ENCODE results near the gene ZNF780B.

The ZNF780B gene

DNA sequence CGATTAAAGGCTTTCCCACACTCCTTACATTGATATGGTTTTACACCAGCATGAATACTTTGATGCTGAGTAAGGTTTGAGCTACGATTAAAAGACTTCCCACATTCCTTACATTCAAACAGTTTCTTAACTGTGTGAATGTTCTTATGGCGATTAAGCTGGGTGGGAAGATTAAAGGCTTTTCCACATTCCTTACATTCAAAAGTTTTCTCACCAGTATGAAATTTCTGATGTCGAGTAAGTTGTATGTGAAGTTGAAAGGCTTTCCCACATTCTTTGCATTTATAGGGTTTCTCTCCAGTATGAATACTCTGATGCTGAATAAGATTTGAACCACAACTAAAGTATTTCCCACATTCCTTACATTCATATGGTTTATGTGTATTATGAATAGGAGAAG, 20.0 kb downstream of the ZNF780B start:
- no peak for DNase-seq

DNA sequence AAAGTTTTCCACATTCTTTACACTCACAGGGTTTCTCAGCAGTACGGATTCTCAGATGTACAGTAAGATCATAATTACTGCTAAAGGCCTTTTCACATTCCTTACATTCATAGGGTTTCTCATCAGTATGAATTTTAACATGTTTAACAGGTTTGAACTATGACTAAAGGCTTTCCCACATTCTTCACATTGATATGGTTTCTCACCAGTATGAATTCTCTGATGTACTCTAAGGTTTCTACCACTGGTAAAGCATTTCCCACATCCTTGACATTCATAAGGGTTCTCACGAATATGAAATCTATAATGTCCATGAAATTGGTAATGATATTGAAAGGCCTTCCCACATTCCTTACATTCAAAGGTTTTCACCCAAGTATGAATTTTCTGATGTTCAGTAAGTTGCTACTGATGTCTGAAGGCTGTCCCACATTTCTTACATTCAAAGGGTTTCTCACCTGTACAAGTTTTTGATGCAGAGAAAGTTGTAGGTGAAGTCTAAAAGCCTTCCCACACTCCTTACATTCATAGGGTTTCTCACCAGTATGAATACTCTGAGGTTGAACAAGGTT, 22.0 kb downstream of the ZNF780B start:
- DNase-seq, result no peak

DNA sequence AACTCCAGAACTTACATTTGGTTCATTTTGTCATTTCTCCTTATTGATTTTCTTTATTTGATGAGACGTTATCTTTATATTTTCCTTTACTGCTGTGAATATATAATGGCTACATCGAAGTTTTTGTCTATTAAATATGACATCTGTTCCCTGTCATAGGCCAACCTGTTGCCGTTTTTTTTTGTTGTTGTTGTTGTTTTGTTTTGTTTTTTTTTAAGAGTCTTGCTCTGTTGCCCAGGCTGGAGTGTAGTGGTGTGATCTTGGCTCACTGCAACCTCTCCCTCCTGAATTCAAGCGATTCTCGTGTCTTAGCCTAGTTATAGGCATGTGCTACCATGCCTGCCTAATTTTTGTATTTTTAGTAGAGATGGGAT, 29.4 kb downstream of the ZNF780B start:
- DNase-seq, result no peak

DNA sequence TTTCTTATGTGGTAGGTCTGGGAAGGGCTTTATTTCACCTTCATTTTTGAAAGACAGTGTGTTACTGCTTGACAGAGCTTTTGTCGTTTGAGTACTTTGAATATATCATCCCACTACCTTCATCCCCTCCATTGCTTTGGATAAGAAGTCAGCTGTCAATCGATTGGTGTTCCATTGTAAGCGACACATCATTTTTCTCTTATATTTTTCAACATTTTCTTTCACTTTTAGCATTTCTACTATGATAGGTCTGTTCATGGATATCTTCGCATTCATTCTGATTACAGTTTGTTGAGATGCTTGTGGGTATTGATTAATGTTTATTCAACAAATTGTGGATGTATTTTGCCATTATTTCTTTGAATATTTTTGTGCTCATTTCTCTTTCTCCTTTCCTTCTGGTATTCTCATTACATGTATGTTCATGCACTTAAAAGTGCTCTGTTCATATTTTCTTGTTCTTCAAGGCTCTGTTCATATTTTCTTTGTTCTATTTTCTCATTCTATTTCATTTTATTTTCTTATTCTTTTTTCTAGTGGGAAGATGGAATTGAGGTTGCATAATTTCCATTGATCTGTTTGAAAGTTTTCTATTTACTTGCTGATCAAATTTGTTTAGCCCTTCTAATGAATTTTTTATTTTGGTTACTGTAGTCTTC, 30.0 kb downstream of the ZNF780B start:
- DNase-seq, result no peak

DNA sequence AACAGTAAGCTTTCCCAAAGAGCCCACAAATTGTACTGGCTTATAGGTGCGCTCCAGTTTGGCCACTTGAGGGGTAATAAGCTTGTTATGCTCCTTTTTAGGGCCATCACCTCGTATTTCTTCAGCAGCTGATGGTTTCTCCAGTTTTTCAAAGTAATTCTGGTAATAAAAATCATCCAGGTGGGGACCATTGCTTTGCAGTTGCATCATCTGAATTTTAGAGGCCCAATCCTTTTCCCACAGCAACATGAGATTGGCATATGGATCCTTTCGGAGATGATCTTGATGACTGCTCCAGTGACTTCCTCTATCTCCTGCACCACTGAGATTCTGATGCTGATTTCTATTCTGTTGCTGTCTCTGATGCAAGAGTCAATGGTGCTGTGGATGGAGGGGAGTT, 32.1 kb downstream of the ZNF780B start:
- DNase-seq, result no peak

DNA sequence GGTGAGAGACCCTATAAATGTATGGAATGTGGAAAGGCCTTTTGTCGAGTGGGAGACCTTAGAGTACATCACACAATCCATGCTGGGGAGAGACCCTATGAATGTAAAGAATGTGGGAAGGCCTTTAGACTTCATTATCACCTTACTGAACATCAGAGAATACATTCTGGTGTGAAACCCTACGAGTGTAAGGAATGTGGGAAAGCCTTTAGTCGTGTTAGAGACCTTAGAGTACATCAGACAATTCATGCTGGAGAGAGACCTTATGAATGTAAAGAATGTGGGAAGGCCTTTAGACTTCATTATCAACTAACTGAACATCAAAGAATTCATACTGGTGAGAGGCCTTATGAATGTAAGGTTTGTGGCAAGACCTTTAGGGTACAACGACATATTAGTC, 42.0 kb downstream of the ZNF780B start:
- no peak for DNase-seq

DNA sequence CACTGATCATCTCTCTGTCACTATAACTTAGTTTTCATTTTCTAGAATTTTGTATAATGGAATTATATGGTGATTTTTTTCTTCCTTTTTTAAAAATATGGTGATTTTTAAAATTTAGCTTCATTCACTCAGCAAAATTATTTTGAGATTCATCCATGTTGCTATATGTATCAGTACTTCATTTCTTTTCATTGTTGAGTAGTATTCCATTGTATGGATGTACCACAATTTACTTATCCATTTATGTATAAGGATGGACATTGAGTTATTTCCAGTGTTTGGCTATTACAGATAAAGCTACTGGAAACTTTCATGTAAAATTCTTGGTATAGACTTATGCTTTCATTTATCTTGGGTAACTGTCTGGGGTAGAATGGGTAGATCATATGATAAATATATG, 46.4 kb downstream of the ZNF780B start:
- no peak for DNase-seq

DNA sequence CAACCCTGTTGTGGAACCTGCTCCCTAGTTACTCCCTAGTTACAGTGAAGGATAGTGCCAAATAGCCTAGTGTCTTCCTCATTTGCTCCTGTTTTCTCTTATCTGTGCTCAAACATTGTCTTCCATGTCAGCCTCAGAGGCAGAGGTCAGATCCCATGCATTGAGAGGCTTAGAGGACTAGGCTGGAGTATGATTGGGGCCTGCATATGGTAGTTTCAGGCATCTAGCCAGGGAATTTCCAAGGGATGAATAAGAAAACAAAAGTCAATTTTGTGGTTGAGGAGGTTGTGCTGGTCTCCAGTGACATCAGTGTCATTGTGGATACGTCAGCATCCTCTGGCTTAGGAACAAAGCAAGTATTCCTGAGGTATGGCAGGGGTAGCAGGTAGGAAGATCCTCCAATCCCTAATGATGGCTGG, 49.7 kb downstream of the ZNF780B start:
- DNase-seq, result peak in 2 of 3 donors; percentile 26 to 41

DNA sequence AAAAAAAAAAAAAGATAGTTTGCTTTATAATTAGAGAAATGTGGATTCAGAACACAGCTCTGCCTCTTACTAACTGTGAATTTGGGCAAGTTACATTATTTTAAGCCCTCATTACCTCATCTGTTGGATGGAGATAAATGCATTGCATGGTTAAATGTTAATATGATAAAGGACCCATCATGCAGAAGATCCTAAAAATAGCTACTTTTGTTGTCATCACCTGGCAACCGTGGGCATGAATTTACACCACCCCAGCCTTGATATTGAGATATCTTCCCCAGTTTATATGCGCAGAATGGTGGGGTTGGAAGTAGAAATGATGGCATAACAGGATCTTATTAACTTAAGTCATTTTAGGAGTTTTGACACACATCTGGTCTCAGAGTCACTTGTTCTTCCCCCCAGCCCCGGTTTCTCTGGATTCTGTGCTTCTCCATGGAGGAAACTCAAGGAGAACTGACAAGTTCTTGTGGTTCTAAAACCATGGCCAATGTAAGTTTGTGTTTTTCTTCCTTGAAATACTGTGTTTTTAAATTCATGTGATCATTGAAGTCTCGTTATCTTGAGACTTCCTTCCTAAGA, 50.2 kb downstream of the ZNF780B start:
- DNase-seq, result no peak

DNA sequence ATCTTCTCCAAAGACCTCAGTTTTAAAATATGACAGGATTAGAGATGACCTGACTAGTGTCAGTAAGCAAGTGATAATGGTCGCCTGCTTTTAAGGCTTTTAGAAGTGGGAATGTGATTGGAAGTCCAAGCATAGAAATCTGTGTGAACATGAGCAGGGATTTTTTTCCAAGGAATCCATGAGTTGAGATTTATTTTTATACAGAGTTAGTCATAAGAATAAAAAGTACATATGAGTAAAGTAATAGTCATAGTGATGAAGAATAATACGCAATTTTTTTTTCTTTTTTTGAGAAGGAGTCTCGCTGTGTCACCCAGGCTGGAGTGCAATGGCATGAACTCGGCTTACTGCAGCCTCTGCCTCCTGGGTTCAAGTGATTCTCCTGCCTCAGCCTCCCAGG, 57.5 kb downstream of the ZNF780B start:
- peak in 2 of 3 donors; percentile 13 to 38 for DNase-seq

DNA sequence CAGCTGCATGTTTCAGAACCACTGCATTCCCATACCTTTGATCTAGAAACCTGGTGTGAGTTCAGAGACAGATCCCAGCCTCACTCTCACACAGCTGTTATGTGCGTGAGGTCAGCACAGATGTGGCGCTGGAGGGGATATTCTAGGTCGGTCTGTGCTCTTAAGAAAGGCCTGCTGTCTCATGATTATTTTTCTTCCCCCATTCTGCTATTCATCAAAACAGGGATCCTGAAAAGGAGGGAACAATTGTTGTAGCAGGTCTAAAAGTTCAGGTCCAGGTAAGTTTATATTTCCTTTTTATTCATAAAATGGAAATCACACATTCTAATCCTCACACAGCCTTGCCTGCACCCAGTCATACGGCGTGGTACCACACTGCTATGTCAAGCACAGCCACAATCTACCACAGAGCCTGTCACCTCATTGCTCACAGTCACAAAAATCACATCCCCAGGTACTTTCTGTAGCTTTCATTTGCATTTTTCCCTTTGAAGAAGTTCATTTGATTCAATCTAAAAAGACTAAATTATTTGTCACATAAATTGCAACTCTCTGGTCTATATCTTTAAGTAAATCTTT, 58.3 kb downstream of the ZNF780B start:
- no peak for DNase-seq

DNA sequence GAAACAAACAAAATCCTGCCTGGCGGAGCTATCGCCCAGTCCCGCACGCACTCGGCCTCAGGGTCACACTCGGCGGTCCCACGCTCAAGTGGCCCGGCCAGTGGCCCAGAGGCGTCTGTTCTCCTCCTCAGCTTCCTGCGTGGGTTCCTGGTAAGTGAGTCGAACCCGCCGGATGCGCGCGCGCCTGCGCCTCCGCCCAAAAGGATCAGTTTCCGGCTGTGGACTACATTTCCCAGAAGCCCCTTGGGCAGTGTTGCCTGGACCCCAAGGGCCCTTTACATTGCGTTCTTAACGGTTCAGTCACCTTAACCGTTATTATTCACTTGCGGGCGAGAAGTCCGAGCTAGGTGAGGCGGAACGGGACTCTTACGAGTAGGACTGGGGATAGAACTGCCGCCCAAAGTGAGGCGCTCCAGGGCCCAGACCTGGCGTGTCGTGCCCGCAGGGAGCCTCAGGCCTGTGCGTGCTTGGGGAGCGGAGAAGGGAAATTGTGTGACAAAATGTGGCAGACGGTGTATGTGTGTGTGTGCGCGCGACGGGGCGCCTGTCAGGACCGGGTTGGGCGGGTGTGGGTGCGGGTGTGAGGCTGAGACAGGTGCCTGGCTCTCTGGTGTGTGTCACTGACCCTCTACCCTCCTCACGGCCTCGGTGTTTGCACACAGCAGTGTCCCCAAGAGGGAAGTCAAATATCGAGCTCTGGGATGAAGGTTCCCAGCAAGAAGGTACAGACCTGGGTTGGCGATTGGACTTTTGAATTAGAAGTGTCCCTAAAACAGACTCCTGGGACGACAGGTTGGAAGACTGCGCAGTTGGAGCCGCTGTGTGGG, 59.0 kb downstream of the ZNF780B start, which contains the start of gene ZNF546:
TSS of gene ZNF546 (plus strand) at position 250 of the 827 bp plus-strand sequence. CDS start 1,267 bp downstream, outside the sequence.
- peak; percentile 93 to 94 (median 94) for DNase-seq

DNA sequence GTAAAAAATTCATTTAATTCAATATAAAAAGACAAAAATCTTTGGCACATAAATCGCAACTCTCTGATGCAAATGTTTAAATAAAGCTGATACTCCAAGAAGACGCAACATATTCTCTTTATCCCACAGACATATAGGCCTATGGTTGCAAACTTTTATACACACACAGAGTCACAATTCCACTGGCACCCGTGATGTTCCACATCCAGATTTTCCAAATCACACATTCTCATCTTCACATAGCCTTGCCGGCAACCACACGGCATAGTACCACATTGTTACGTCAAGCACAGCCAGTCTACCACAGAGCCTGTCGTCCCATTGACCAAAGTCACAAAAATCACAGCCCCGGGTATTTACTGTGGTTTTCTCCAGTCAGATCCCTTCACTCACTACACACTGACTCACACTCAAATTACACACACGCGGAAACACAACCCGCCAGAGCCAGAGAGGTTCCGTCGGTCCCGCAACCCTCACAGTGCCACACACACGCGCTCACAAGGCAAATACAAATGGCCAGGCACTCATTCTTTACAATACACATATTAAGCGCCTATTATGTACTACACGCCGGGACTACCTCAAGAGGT, 59.7 kb downstream of the ZNF780B start:
- peak; percentile 46 to 75 (median 60) for DNase-seq

DNA sequence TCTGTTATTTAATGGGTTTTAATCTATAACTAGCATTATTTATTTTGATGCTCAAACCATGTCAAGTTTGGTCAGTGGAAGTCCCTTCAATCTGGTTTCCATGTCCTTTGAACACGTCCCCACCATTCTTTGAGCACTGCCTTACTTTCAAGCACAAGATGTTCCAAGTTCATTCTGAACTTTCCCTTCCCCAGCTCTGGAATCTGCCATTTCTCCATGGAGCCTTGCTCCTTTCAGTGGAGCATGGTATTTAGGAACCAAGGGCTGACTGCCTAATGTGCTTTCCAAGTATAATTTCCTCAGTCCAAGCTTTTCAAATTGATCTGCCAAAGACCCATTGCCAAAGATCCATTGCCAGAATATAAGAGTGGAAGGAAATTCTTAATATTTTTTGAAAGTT, 60.2 kb downstream of the ZNF780B start:
- DNase-seq, result no peak

DNA sequence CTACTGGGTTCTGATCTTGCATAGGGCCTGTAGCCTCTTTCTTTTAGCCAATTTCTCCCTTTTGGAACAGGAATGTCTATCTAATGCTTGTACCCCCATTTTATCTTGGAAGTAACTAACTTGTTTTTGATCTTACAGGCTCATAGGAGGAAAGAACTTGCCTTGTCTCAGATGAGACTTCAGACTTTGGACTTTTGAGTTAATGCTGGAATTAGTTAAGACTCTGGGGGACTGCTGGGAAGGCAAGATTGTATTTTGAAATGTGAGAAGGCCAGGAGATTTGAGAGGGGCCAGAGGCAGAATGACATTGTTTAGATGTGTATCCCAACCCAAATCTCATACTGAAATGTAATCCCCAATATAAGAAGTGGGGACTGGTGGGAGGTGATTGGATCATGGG, 61.7 kb downstream of the ZNF780B start:
- no peak for DNase-seq

DNA sequence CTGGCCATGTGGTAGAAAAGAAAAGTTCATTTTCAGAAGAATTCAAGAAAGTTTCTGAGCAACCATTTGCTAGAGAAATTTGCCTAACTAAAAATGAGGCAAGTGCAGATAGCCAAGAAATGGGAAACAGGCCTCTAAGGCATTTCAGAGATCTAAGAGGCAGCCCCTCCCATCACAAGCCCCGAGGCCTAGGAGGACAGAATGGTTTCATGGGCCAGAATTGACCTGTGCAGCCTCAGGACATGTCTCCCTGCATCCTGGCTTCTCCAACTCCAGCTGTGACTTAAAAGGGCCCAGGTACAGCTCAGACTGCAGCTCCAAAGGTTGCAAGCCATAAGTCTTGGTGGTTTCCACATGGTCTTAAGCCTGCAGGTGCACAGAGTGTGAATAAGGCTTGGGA, 62.4 kb downstream of the ZNF780B start:
- DNase-seq, result no peak

DNA sequence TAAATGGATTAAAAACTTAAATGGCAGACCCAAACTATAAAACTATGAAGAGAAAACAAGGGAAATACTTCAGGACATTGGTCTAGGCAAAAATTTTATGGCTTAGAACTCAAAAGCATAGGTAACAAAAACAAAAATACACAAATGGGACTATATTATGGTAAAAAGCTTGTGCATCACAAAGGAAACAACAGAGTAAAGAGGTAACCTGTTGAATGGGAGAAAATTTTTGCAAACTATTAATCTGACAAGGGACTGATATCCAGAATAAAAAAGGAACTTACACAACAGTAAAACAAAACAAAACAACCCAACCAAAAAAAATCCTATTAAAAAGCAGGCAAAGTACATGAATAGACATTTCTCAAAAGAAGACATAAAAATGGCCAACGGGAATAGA, 68.4 kb downstream of the ZNF780B start:
- no peak for DNase-seq

DNA sequence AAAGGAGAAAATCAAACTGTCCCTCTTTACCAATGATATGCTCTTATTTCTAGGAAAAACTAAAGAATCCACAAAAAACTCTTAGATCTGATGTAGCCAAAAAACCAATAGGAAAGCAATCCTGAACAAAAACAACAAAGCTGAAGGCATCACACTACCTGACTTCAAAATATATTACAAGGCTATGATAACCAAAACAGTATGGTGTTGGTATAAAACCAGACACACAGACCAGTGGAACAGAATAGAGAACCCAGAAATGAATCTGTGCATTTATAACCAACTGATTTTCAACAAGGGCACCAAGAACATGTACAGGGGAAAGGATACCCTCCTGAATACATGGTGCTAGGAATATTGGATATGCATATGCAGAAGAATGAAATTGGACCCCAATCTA, 68.9 kb downstream of the ZNF780B start:
- no peak for DNase-seq

DNA sequence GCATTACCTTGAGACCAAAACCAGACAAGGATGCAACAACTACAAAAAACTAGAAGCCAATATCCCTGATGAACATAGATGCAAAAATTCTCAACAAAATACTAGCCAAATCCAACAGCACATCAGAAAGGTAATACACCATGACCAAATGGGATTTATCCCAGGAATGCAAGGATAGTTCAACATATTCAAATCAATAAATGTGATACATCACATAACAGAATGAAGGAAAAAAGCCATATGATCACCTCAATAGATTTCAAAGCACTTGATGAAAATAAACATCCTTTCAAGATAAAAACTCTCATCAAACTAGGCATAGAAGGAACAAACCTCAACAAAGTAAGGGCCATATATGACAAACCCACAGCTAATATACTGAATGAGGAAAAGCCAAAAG, 69.4 kb downstream of the ZNF780B start:
- DNase-seq, result no peak

DNA sequence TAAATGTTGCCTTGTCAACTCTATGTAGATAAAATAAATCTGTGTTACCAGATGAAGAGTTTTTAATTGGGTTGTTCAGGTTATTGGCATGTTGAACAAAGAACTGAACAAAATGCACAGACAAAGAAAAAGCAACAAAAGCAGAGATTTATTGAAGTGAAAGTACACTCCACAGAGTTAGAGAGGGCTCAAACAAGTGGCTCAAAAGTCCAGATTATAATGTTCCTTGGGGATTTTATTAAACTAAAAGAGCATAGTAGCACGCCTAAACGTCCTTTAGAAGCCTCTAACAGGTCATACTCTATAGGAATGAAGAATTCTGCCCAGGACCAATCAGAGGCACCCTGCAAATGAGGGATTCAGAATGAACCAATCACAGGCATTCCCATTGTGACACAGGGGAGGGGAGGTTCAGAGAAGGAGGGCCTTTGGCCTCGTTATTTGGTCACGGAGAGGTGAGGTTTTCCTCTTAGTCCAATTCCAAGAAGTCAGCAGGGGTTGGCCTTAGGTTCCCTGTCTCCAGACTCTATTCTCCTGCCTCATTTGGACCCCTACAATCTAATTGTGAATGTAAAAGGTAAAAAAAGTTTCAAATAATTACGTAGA, 72.2 kb downstream of the ZNF780B start:
- no peak for DNase-seq

DNA sequence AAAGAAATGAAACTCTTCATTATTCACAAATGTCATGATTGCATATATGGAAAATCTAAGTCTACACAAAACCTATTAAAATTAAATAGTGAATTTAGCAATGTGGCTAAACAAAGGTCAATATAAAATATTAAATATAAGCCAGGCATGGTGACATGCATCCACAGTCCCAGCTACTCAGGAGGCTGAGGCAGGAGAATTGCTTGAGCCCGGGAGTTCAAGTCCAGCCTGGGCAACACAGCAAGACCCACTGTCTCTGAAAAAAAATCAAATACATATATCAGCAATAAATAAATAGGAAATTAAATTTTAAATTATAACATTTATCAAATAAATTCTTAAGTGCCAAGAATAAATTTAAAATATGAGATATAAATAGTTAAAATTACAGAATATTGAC, 73.1 kb downstream of the ZNF780B start:
- no peak for DNase-seq

Measured in suppressor macrophage treated with lipopolysaccharide for 1 hour (primary cell).